Fibroblast of gingiva (primary cell): ENCODE measurements around the gene YDJC.
"Not testable (repeated sequence)": the region's sequence is repeated elsewhere in the genome, so short reads cannot be mapped to it uniquely, and the experiment has no call there.

ENCODE experiments used
- DNase-seq: peaks from one replicate; pipeline ENCODE4 v3.0.0-alpha.2; 2011; ENCODE audit warnings: low read depth

The YDJC gene, protein sequence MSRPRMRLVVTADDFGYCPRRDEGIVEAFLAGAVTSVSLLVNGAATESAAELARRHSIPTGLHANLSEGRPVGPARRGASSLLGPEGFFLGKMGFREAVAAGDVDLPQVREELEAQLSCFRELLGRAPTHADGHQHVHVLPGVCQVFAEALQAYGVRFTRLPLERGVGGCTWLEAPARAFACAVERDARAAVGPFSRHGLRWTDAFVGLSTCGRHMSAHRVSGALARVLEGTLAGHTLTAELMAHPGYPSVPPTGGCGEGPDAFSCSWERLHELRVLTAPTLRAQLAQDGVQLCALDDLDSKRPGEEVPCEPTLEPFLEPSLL

DNA sequence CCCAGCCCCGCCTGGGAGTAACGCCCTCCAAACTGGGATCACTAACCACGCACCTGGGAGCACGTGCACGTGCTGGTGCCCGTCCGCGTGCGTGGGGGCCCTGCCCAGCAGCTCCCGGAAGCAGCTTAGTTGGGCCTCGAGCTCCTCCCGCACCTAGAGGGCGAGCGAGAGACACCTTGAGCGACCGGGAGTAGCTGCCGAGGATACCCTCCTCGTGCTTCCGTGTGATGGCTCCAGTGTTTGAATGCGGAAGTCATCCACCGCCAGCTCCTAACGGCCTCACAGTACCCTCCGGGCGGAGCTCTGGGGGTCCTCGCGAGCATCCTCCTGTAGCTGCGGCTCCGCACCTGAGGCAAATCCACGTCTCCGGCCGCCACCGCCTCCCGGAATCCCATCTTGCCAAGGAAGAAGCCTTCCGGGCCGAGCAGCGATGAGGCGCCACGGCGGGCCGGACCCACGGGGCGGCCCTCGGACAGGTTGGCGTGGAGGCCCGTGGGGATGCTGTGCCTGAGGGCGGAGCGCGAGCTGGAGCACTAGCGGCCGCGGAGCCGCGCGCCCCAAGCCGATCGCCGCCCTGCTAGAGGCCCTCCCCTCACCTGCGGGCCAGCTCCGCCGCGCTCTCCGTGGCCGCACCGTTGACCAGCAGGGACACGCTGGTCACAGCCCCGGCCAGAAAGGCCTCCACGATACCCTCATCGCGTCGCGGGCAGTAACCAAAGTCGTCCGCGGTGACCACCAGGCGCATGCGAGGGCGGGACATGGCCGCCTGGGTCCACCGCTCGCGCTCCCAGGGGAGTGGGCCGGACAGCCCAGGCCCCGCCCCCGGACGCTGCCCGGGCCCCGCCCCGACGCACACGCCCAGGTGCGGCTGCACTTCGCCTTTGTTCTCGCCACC, at the start of gene YDJC:
Gene YDJC, minus strand, starts transcription at position 768 of the 895 bp plus-strand sequence. Its CDS starts 8 bp downstream, at position 760.
- DNase-seq = peak; percentile 89

DNA sequence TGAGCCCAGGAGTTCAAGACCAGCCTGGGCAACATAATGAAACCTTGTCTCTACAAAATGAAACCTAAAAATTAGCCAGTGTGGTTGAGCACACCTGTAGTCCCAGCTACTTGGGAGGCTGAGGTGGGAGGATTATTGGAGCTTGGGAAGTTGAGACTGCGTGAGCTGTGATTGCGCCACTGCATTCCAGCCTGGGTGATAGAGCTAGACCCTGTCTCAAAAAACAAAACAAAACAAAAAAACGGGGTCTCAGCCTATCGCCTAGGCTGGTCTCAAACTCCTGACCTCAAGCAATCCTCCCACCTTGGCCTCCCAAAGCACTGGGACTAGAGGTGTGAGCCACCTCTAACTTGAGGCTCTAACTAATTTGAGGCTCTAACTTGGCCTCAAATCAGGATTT, 49.6 kb upstream of the YDJC start:
- DNase-seq = no peak

DNA sequence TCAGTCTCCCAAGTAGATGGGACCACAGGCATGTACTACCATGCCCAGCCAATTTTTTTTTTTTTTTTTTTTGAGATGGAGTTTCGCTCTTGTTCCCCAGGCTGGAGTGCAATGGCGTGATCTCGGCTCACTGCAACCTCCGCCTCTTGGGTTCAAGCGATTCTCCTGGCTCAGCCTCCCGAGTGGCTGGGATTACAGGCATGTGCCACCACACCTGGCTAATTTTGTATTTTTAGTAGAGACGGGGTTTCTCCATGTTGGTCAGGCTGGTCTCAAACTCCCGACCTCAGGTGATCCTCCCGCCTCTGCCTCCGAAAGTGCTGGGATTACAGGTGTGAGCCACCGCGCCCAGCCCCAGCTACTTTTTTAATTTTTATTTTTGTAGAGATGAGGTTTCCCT, 49.0 kb upstream of the YDJC start:
- DNase-seq = not testable (repeated sequence)

DNA sequence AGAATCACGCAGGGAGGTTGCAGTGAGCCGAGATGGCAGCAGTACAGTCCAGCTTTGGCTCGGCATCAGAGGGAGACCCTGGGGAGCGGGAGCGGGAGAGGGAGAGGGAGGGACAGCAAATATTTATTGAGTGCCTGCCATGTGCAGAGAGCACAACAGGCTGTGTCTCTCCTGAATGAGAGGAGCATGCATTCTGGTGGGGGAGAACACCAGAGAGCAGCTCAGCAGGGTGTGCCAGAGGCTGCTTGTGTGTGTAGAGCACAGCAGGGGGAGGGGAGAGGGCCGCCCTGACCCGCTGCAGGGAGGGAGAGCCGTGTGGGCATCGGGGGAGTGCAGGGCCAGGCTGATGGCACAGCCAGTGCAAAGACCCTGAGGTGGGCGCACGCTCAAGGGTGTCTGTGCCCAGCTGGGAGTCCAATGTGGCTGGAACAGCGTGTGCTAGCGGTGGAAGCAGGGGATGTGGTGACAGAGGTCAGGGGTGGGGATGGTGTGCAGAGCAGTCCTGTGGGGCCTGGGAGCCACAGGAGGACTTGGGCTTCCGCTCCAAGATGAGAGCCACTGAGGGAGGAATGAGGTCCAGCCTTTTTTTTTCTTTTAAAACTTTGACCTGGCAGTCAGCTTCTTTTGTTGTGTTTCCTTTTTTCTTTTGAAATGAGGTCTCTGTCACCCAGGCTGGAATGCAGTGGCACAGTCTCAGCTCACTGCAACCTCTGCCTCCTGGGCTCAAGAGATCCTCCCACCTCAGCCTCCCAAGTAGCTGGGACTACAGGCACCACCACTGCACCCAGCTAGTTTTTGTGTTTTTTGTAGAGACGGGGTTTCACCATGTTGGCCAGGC, 48.0 kb upstream of the YDJC start:
- DNase-seq = no peak

DNA sequence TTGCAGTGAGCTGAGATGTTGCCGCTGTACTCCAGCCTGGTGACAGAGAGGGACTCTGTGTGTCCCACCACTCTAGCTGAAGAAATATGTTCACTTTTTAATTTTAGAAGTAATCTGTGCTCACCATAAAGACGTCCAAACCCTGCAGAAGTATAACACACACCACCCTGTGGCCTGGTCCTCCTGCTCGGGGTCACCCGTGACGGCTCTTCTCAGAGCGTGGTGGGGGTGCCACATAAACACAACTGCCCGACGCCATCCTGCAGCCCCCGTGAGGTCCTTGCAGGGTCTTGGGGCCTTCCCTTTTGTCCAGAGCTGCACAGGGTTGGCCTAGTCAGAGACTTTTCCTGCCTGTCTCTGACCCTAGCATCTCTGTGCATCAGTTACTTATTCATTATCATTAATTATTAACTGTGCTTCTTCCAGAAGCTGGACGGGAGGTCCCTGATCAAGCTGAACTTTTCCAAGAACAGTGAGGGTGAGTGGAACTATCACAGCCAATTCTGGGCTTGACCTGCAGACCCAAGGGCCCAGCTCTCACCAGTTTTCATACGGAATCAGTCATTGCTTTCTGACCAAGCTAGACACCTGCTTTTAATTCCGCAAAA, 44.9 kb upstream of the YDJC start:
- DNase-seq = no peak

DNA sequence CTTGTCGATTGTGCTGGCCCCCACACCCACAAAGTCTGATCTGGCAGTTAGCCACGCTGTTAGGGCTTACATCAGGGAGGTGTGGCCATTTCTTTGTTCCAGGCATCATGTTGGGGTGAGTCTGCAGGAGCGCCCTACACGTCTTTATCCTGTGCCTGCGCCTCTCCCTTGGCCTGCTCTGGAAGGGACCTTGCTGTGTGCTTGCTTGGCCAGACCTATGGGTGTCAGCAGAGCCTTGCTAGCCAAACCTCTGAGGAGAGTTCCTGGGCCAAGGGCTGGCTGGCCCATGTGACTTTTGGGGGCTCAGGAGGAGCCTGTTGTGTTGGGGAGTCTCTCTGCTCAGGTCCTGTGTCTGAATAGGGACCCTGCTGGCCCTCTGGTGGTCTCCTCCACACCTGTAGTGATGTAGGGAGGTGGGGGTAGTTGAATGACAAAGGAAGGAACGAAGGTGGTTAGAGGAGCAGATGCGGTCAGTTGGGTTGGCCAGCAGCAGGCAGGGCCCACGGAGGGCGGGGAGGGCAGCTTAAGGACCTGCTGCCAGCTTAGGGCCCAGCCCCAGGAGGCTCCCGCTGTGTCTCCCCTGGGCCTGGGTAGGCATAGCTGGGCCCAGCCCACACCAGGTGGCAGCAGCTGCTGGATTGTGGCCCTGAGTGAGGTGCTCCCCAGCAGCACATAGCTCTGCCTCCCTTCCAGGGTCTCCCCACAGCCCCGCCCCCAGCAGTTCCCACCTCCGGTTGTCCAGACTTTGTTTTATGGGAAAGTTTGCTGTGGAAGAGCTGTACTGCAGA, 43.9 kb upstream of the YDJC start:
- DNase-seq = no peak

DNA sequence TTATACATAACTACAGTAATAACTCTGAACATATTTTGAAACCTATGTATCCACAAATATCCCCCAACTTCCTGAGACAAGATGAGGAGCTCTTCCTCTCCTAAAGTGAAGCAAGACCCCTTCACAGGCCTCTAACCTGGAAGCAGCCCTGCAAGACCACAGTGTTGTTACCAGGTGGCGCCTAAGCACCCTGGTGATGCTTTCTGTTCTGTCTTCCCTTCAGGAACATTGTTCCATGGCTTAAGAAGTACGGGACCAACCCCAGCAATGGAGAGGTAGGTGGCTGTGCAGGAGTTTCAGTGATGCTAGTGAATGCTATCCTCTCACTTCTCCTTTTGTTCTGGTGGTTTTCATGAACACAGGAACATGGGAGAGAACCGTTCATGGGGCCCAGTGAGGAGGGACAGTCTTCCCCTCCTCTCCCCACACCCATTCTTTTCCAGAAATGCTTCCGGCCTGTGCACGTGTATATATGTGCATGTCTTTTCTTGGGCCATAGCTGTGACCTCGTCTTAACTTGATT, 42.3 kb upstream of the YDJC start:
- no peak for DNase-seq

DNA sequence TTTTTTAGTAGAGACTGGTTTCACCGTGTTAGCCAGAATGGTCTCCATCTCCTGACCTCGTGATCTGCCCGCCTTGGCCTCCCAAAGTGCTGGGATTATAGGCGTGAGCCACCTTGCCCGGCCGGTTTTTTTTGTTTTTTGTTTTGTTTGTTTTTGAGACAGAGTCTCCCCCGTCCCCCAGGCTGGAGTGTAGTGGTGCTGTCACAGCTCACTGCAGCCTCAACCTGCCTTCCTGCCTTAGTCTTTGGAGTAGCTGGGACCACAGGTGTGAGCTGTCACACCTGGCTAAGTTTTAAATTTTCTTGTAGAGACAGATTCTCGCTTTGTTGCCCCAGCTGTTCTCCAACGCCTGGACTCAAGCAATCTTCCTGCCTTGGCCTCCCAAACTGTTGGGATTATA, 39.2 kb upstream of the YDJC start:
- no peak for DNase-seq

DNA sequence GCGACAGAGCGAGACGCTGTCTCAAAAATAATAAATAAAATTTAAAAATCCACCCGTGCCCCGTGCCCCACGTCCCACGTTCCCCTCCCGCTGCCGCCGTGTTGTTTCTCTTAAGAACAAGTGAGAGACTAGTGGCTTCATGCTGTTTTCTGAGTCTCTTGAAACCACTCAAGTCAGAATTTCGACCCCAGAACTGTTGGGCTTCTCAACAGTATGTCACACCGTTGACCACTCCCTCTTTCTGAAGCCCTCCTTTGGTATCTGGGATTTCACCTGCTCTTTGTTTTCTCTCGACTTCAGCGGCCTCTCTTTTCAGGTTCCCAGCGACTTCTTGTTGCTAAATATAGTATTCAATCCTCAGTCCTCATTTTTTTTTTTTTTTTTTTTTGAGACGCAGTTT, 37.0 kb upstream of the YDJC start:
- no peak for DNase-seq

DNA sequence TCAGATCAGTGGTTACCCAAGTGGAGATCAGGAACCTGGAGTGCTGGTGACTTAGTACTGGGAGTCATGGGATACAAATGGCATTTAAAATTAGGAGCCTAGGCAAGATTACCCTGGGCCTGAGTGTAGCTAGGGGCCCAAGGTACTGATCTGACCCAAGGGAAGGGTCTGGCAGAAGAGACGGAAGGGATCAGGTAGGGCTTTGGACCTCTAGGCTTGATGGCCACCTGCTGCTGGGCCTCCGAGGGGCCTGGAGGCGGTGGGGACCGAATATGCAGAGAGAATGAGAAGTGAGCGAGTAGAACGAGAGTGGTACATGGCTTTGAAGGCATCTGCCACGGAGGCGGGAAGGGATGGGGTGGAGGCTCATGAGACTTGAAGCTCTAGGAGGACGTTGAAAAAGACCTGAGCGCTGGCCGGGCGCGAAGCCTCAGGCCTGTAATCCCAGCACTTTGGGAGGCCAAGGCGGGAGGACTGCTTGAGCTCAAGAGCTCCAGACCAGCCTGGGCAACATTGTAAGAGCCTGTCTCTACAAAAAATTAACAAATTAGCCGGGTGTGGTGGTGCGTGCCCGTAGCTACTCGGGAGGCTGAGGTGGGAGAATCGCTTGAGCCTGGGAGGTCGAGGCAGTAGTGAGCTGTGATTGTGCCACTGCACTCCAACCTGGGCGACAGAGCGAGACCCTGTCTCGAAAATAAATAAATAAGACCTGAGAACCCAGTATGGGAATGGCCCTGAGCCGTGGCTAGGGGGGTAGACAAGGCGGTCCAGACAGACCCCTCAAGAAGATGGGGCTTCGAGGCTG, 35.4 kb upstream of the YDJC start:
- no peak for DNase-seq

DNA sequence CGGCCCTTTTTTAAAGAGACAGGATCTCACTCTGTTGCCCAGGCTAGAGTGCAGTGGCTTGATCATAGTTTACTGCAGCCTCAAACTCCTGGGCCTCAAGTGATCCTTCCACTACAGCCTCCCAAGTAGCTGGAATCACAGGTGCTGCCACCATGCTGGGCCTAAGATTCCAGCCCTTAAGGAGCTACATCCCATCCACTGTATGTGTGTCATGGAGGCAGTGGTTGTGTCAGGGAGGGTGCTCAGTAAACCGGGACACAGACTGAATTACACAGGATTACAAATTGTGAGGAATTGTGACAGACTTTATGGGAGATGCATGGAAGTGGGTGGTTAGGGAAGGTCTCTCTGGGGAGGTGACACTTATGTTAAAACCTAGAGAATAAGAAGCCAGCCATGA, 33.9 kb upstream of the YDJC start:
- DNase-seq = no peak

DNA sequence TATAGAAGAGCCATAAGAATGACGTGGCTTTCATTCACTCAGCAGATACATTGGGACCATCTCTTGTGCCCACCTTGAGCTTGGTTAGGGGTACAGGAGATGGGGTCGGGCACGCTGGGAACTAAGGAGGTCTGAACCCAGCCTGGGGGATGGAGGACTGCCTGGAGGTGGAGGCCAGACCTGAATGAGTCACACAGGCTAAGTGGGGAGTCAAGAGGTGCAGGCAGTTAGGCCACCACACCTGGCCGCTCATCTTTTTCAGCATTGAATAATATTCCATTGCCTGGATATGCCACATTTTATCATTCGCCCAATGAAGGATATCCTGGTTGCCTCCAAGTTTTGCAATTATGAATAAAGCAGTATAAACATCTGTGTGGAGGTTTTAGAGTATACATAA, 32.2 kb upstream of the YDJC start:
- no peak for DNase-seq

DNA sequence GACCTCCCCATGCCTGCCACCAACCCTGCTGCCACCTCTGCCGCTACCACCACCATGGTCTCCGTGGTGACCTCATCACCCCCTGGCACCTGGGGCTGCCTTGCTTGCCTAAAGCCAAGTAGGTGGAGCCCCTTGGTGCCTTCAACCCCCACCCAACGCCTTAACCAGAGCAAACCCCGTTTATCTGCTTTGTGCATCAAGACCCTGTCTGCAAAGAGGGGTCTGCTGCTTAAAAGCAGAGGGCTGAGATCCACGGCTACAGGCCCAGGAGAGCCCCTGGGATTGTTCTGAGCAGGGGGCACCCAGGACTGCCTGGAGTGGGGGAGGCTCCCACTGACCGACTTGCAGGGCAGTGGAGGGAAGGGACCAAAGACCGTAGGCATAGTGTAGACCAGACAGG, 31.1 kb upstream of the YDJC start:
- DNase-seq = no peak

DNA sequence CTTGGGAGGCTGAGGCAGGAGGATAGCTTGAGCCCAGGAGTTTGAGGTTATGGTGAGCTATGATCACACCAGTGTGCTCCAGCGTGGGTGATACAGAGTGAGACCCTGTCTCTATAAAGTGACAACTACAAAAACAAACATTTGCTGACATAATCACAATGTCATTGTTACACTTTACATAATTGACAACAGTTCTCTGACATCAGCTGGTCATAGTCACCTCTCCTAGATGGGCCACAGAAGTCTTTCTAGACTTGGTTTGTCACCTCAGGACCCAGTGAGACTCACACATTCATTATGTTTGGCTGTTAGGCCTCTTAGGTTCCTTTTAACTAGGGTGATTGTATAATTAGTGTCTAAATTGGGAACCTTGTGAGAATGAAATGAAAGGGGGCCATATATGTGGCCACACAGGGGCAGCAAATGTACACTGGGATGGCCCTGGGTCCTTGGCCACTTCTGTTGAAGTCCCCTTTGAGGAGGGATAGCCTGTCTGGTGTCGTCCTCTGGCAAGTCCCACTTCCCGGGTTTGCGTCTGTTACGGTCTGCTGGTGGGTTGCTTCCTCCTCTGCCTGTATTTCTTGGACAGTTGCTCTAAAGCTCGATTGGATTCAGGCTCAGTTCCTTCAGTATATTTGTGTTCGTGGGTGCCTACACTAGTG, 30.2 kb upstream of the YDJC start:
- DNase-seq = no peak

DNA sequence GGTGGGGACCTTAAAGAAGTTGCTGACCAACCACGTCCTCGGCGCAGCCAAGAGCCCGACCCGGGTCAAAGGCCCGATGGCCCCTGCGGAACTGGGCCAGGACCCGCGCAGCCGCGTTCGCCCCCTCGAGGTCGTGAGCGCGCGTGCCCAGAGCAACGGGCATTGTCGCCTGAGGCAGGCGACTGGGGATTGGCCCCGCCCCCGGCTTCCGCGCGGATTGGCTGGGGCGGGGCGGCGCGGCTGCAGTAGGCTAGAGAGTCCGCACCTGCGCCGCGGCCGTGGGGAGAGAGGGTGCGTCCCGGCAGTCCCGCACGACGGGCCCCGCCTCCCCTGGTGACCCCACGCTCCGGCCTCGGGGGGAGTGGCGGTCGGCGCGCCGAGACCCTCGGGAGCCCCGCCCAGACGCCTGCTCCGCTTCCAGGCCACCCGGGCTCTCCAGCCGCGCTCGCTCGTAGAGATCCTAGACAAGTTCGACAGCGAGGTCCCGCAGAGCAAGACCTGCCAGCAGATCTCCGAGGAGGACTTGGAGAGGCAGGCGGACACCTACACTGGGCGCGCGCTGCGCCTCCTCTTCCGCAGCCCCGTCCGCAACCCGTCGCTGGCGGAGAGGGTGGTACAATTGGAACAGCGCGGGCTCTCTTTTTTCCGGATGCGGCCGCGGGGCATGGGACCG, 27.7 kb upstream of the YDJC start:
- DNase-seq = no peak

DNA sequence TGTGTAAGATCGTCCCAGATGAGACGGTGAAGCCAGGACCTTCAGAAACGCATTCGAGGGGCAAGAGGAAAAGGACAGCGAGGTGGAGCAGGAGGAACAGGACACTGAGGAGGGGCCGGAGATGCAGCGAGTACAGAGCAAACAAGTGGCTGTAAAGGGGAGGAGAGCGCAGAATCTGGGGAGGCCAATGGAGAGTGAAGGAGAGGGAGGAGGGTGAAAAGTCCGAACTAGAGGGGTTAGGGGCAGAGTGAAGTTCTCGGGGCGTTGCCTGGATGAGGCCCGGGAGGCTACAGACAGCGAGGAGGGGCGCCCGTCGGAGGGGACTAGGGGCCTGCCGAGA, 27.2 kb upstream of the YDJC start:
- no peak for DNase-seq

DNA sequence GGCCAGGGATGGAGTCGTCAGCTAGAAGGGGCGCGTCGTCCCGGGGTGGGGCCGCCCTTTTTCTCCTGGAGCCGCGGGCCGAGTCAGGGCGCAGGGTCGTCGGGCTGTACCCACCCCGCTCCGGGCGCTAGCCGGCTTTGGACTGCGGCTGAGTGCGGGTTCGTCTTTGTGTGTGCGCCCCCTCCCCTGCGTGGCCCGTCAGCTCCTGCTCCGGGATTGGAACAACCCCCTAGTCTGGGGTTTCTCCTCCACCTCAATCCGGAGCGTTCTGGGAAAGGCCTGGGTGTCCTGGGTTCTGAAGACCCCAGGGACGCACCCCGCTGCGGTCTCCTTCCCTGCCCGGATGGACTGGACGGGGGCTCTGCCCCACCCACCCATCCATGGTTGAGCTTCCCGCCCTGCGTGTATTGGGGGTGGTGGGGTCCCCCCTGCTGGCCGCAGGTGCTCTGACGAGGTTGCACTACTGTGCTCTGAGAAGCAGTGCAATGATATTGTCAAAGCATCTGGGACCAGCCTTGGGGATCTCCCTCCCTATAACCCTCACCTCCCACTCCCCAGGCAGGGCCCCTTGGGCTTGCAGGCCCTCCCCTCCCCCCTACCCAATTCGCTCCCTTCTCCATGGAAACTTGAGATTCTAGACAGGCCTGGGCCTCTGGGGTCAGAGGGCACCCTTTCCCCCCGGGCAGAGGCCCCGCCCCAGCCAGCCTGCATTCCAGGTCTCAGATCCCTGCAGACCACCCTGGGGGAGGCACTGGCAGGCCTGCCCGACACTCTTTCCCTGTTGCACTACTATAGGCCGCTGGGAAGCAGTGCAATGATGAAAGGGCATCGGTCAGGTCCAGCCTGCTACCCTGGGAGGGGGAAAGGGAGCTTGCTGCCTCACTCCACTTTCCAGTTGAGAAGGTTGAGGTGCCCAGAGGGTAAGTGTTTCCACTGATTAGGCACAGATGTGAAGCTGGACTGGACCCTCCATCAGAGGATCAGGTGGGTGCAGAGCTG, 23.0 kb upstream of the YDJC start:
- DNase-seq = no peak

DNA sequence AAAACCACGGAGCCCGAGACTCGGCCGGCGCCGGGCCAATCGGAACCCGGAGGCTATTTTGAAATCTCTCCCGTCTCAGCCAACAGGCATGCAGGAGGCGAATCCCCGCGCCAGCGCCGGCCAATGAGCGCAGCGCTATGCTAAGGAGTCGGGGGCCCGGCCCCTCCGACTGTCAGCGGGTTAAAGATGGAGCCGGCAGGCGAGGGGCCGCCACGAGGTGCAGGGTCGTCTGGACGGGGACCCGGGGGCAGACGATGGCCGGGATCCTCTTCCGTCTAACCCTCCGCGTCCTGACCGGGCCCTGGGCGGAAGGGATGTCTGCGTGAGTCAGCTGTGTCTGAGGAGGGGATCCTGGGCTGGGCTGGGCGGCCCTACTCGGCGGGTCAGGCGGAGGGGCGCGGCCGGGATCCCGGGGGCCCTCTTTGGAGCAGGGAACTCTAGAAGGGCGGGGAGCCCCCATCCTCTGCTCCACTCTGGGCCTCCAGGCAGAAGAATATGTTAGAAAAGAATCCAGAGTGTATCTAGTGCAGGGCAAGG, 22.3 kb upstream of the YDJC start:
- peak; percentile 83 for DNase-seq
